CD4-positive, alpha-beta T cell treated with Interleukin-10 for 1 hour (primary cell): ENCODE results near the gene IL1B.
"Not testable (repeated sequence)": the region's sequence is repeated elsewhere in the genome, so short reads cannot be mapped to it uniquely, and the experiment has no call there.

ENCODE experiments used
- DNase-seq: peaks from one replicate; pipeline ENCODE4 v3.0.0-alpha.2; 2020

IL1B gene

DNA sequence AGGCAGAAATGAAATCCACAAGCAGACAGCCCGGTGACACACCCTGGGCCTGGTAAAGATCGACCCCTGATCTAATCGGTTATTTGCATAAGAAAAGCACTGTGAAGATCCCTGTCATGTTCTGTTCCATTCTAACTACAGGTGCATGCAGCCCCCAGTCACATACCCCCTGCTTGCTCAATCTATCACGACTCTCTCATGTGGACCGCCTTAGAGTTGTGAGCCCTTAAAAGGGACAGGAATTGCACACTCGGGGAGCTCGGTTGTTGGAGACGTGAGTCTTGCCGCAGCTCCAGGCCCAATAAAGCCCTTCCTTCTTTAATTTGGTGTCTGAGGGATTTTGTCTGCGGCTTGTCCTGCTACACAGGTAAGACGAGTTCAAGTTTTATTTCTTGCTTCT, 13.4 kb upstream of the IL1B start:
- DNase-seq: no peak

DNA sequence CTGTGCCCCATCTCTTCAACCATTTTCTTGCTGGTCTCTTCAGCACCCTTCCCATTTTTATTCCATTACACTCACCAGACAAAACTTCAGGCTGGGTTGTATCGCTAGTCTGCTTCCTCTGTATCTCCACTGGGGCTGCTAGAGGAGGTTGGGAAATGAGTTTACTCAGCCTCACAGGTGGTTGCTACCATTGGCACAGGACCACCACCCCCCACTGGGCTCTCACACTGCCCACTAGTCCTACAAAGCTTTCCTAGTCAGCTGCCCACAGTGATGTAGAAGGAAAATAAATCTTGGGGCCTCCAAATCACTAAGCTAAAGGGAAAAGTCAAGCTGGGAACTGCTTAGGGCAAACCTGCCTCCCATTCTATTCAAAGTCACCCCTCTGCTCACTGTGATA, 12.3 kb upstream of the IL1B start:
- no peak for DNase-seq

- DNase-seq: no peak
Observed at GRCh38 chr2:112846031-112846430, 9.5 kb upstream of the IL1B start.

- DNase-seq: no peak
Observed at GRCh38 chr2:112843836-112844235, 7.3 kb upstream of the IL1B start.

- no peak for DNase-seq
Observed at GRCh38 chr2:112843288-112843687, 6.7 kb upstream of the IL1B start.

GRCh38 chr2:112841295-112842044, 4.9 kb upstream of the IL1B start:
- DNase-seq: no peak

DNA sequence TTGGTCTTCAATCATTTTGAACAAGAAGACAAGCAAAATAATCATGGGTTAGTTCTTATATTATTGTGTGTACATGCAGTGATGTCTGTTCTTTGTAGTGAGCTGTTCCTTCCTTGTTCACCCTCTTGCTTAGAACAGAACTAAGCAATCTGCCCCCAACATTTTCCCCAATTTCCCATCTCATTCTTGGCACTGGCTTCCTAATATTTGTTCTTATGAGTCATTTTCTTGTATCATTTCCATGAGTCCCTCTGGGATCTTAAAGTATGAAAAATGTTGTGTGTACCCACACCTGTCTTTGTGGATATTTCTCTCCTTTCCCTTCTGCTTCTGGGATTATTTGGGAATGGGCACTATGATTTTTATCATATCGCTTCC, 3.5 kb upstream of the IL1B start:
- DNase-seq: no peak

GRCh38 chr2:112839407-112840067, 3.0 kb upstream of the IL1B start:
- no peak for DNase-seq

- no peak for DNase-seq
Observed at GRCh38 chr2:112836163-112836560, 417 bp downstream of the IL1B start.

- no peak for DNase-seq
Observed at GRCh38 chr2:112835536-112836162, 930 bp downstream of the IL1B start.

- DNase-seq: no peak
Observed at GRCh38 chr2:112835061-112835501, 1.5 kb downstream of the IL1B start.

- no peak for DNase-seq
Observed at GRCh38 chr2:112834396-112835037, 2.1 kb downstream of the IL1B start.

- no peak for DNase-seq
Observed at GRCh38 chr2:112833976-112834375, 2.6 kb downstream of the IL1B start.

DNA sequence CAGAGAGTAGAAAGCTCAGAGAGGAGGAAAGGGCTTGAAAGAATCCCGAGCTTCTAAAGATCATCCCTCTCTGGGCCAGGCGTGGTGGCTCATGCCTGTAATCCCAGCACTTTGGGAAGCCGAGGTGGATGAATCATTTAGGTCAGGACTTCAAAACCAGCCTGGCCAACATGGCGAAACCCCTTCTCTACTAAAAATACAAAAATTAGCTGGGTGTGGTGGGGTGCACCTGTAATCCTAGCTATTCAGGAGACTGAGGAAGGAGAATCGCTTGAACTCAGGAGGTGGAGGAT, 3.0 kb downstream of the IL1B start:
- DNase-seq: not testable (repeated sequence)

DNA sequence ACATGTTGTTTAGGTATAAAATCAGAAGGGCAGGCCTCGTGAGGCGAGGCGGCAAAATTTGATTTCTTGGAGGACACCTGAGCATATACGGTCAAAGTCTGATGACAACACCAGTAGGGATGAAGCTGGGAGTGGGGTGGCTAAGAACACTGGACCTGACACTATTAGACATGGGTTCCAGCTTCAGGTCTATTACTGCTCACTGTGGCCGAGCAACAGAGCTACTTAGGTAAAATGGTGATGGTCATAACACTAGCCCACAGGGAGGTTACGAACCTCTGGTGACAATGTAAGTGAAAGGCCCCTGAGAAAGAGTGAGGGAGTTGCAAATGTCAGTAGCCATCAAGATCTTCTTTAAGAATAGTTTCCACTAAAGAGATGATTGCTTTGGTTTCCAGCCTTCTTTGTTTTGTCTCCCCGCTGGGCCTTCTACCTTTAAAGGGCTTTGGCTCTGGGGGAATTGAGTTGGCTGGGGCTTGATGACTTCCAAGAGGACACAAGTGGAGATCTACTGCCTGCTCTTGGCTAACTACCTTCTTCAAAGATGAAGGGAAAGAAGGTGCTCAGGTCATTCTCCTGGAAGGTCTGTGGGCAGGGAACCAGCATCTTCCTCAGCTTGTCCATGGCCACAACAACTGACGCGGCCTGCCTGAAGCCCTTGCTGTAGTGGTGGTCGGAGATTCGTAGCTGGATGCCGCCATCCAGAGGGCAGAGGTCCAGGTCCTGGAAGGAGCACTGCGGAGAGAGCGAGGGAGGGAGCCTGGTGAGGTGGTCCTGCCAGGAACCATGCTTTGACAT, 3.5 kb downstream of the IL1B start:
- DNase-seq: no peak

GRCh38 chr2:112831946-112832840, 4.4 kb downstream of the IL1B start:
- DNase-seq: no peak

DNA sequence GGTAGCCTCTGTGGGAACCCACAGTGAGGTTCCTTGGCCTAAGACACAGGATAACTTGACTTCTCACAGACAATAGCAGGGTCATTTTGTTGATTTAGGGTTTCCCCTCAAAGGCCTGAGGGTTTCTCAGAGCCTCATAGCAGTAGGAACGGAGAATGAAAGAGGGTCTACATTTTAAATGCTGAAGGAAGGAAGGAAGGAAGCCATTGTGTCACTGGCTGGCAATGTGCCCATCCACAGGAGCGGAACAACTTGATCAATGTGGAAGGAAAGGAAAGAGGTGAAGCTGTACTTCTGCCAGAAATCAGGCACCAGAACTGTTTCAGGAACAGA, 5.1 kb downstream of the IL1B start:
- no peak for DNase-seq

DNA sequence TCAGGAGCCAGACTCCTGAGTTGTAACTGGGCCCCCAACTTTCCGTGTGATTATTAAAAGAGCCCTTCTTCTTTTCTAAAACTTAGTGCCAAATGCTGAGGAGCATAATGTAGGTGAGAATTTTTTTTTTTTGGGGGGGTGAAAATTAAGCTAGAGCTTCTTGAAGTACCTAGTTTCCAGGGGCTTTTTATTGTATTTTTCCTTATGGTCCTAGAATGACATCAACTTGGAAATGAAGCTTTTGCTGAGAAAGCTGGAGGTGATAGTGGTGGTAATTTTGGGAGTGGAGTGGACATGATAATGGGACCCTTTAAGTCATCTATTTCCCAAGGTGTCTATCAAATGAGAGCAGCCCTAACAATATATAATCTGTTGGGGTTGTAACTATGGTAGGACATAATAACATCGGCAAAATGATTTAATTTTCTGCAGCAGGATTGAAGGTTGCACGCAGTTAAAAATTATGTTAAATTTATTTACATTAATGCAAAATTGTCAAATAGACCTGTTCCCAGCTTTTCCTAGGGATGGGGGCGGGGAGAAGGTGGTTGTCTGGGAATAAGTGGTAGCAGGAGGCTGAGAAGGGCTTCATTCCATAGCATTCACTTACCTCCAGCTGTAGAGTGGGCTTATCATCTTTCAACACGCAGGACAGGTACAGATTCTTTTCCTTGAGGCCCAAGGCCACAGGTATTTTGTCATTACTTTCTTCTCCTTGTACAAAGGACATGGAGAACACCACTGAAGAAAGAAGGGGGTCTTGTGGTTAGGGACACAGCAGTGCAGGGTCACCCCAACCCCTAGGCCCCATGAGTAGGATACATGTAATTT, 5.7 kb downstream of the IL1B start:
- DNase-seq: no peak

GRCh38 chr2:112829961-112830681, 6.5 kb downstream of the IL1B start:
- no peak for DNase-seq
